ENCODE results near the gene SLC7A14.

DNA sequence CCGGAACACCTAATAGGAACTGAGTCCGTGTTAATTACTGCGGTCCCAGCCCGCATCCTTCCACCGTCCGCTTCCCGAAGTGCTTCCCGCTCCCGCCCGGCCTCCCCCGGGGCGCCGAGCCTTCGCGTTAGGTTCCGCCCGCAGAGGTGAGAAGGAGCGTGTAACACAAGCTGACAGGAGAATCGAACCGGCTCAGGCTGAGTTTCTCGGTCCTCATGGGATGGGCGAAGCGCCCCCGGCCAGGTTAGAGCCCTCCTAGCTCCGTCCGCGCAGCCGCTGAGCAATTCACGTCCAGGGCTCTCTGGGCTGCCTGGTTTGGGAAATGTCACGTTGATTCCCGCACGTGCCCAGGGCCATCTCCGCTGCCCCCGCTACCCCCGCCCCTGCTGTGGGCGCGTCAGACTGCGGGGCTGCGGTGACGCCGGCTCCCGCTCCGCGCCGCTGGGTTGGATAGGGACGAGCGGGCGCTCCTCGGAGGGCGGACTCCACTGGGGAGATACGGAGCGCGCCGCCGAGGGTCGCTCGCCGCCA is 166.3 kb downstream of the SLC7A14 start:
- TF ChIP-seq, protein P1, sequence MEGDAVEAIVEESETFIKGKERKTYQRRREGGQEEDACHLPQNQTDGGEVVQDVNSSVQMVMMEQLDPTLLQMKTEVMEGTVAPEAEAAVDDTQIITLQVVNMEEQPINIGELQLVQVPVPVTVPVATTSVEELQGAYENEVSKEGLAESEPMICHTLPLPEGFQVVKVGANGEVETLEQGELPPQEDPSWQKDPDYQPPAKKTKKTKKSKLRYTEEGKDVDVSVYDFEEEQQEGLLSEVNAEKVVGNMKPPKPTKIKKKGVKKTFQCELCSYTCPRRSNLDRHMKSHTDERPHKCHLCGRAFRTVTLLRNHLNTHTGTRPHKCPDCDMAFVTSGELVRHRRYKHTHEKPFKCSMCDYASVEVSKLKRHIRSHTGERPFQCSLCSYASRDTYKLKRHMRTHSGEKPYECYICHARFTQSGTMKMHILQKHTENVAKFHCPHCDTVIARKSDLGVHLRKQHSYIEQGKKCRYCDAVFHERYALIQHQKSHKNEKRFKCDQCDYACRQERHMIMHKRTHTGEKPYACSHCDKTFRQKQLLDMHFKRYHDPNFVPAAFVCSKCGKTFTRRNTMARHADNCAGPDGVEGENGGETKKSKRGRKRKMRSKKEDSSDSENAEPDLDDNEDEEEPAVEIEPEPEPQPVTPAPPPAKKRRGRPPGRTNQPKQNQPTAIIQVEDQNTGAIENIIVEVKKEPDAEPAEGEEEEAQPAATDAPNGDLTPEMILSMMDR (IDR thresholded peaks at IDR 0.05): no peak
- TF ChIP-seq POLR2A (IDR thresholded peaks at IDR 0.05): no peak
